Activated CD4-positive, alpha-beta memory T cell treated with anti-CD3 and anti-CD28 coated beads, Interleukin-2, amount 10 ng/mL, durations not matched to agents 7 days and 5 days (primary cell): ENCODE results near the gene COL9A3. TPM values are rescaled to one million over a fixed set of nuclear protein-coding genes. Genes with fewer than 3 reads are reported as not detected.

Source experiments
- CTCF ChIA-PET: fragments of 350-600 bp; sonication (Branson Sonifier 250); formaldehyde crosslinking; loops from one replicate; lab custom pipeline; 2021; ENCODE audit warnings: antibody characterized with exemption, inconsistent platforms; lab: Charles Lee
- POLR2A ChIA-PET: fragments of 350-600 bp; sonication (Branson Sonifier 250); formaldehyde crosslinking; loops from one replicate; lab custom pipeline; 2021; ENCODE audit warnings: antibody characterized with exemption; lab: Charles Lee
- DNase-seq: peaks from one replicate; pipeline ENCODE4 v3.0.0-alpha.2; 2020
- H3K27ac Mint-ChIP-seq: one replicate; pipeline ENCODE4 v1.8.0; 2021; ENCODE audit warnings: mild to moderate bottlenecking, mixed read lengths
- H3K27me3 Mint-ChIP-seq: one replicate; pipeline ENCODE4 v1.8.0; 2021; ENCODE audit warnings: mixed read lengths
- H3K36me3 Mint-ChIP-seq: one replicate; pipeline ENCODE4 v1.8.0; 2021; ENCODE audit warnings: low read depth, mixed read lengths
- H3K4me1 Mint-ChIP-seq: one replicate; pipeline ENCODE4 v1.8.0; 2021; ENCODE audit warnings: mixed read lengths
- H3K4me3 Mint-ChIP-seq: one replicate; pipeline ENCODE4 v1.8.0; 2021; ENCODE audit warnings: mild to moderate bottlenecking, mixed read lengths
- H3K9me3 Mint-ChIP-seq: one replicate; pipeline ENCODE4 v1.8.0; 2021; ENCODE audit warnings: mixed read lengths
- total RNA-seq, 2 experiments: library from RNA; stranded (reverse); gene quantifications; one replicate each; pipeline ENCODE4 v1.2.3, GENCODE V29; 2021

The COL9A3 gene
- total RNA-seq, 2 experiments from 2014 or later = not detected

- H3K27ac Mint-ChIP-seq = no peak overlapping the region
- H3K27me3 Mint-ChIP-seq = no peaks in the 10 kb centered on the region
- H3K4me3 Mint-ChIP-seq = no peak overlapping the region
- peaks cover 34% of the 10 kb centered on the region for H3K4me1 Mint-ChIP-seq
- CTCF ChIA-PET = interaction anchor here (0.6 kb wide), 1 partner anchor 218 kb away, joined by 3 read pairs; no protein-coding TSS in a partner anchor
- POLR2A ChIA-PET = no interaction called here
- H3K9me3 Mint-ChIP-seq = no peaks in the 10 kb centered on the region
- peaks cover 41% of the 10 kb centered on the region for H3K36me3 Mint-ChIP-seq
- DNase-seq = no peak
Measured at GRCh38 chr20:62801284-62802010, 15.4 kb upstream of the COL9A3 start.

GRCh38 chr20:62802026-62802712 lies 14.7 kb upstream of the COL9A3 start:
- CTCF ChIA-PET = no interaction called here
- H3K27me3 Mint-ChIP-seq = no peaks in the 10 kb centered on the region
- POLR2A ChIA-PET = no interaction called here

GRCh38 chr20:62804021-62804626 lies 12.7 kb upstream of the COL9A3 start:
- no peaks in the 10 kb centered on the region for H3K9me3 Mint-ChIP-seq
- peak overlapping the region; percentile 82 for H3K4me3 Mint-ChIP-seq

More at GRCh38 chr20:62802026-62802712, 14.7 kb upstream of the COL9A3 start:
- no peak for DNase-seq
- Mint-ChIP-seq H3K36me3 (peaks cover 46% of the 10 kb centered on the region), H3K4me1 (peaks cover 37% of the 10 kb centered on the region), H3K4me3 (no peak overlapping the region), H3K27ac (no peak overlapping the region), H3K9me3 (no peaks in the 10 kb centered on the region)

GRCh38 chr20:62804627-62805154 lies 12.2 kb upstream of the COL9A3 start, which contains the start of gene OGFR:
TSS of gene OGFR (plus strand) at chr20:62804835. CDS start at chr20:62804860, 25 bp downstream.
- Mint-ChIP-seq H3K27ac (peak within 1 kb of the TSS; percentile 91), H3K36me3 (peaks cover 42% of the 10 kb centered on the region), H3K9me3 (no peaks in the 10 kb centered on the region), H3K27me3 (no peaks in the 10 kb centered on the region), H3K4me3 (peak within 1 kb of the TSS; percentile 98), H3K4me1 (peaks cover 30% of the 10 kb centered on the region)
- POLR2A ChIA-PET = interaction anchor here (1.2 to 3.9 kb wide), 5 partner anchors 10 to 162 kb away, joined by 4 to 33 read pairs (median 7); partner anchors contain the start of genes MRGBP and SLCO4A1
- CTCF ChIA-PET = interaction anchor here (0.8 to 1.7 kb wide), 3 partner anchors 8 to 13 kb away, joined by 3 to 6 read pairs (median 3); partner anchors contain the start of gene MRGBP
- DNase-seq = peak; percentile 77

More at GRCh38 chr20:62804021-62804626, 12.7 kb upstream of the COL9A3 start:
- POLR2A ChIA-PET = interaction anchor here (1.2 to 3.9 kb wide), 5 partner anchors 9 to 162 kb away, joined by 4 to 33 read pairs (median 7); partner anchors contain the start of genes MRGBP and SLCO4A1
- peaks cover 32% of the 10 kb centered on the region for H3K4me1 Mint-ChIP-seq
- H3K36me3 Mint-ChIP-seq = peaks cover 42% of the 10 kb centered on the region
- H3K27me3 Mint-ChIP-seq = no peaks in the 10 kb centered on the region
- H3K27ac Mint-ChIP-seq = peak overlapping the region; percentile 88
- DNase-seq = peak; percentile 25
- CTCF ChIA-PET = interaction anchor here (0.8 to 1.7 kb wide), 3 partner anchors 8 to 12 kb away, joined by 3 to 6 read pairs (median 3); partner anchors contain the start of gene MRGBP

- Mint-ChIP-seq H3K27ac (peak overlapping the region; percentile 54), H3K4me3 (peak overlapping the region; percentile 82), H3K36me3 (peaks cover 37% of the 10 kb centered on the region), H3K4me1 (peaks cover 30% of the 10 kb centered on the region), H3K9me3 (no peaks in the 10 kb centered on the region), H3K27me3 (no peaks in the 10 kb centered on the region)
- CTCF ChIA-PET = interaction anchor here (0.8 to 1.6 kb wide), 3 partner anchors 9 to 13 kb away, joined by 3 read pairs; partner anchors contain the start of gene MRGBP
- POLR2A ChIA-PET = interaction anchor here (1.2 to 3.9 kb wide), 5 partner anchors 9 to 163 kb away, joined by 4 to 33 read pairs (median 7); partner anchors contain the start of genes MRGBP and SLCO4A1
- peak; percentile 29 for DNase-seq
Measured at GRCh38 chr20:62805155-62805710, 11.6 kb upstream of the COL9A3 start.

GRCh38 chr20:62805711-62806382 lies 11.0 kb upstream of the COL9A3 start:
- peak overlapping the region; percentile 54 for H3K27ac Mint-ChIP-seq
- H3K4me3 Mint-ChIP-seq = peak overlapping the region; percentile 82
- POLR2A ChIA-PET = interaction anchor here (1.2 to 3.9 kb wide), 5 partner anchors 9 to 163 kb away, joined by 3 to 33 read pairs (median 7); partner anchors contain the start of genes MRGBP and SLCO4A1
- H3K27me3 Mint-ChIP-seq = no peaks in the 10 kb centered on the region
- no peak for DNase-seq
- H3K9me3 Mint-ChIP-seq = no peaks in the 10 kb centered on the region
- H3K36me3 Mint-ChIP-seq = peaks cover 36% of the 10 kb centered on the region
- CTCF ChIA-PET = interaction anchor here (0.9 kb wide), 1 partner anchor 12 kb away, joined by 3 read pairs; no protein-coding TSS in a partner anchor
- H3K4me1 Mint-ChIP-seq = peaks cover 30% of the 10 kb centered on the region

- Mint-ChIP-seq H3K27ac (peak overlapping the region; percentile 54), H3K9me3 (no peaks in the 10 kb centered on the region), H3K36me3 (peaks cover 34% of the 10 kb centered on the region), H3K4me1 (peaks cover 30% of the 10 kb centered on the region), H3K4me3 (peak overlapping the region; percentile 82), H3K27me3 (no peaks in the 10 kb centered on the region)
- POLR2A ChIA-PET = interaction anchor here (1.4 to 3.9 kb wide), 3 partner anchors 11 to 164 kb away, joined by 3 to 33 read pairs (median 9); partner anchors contain the start of genes MRGBP and SLCO4A1
- DNase-seq = no peak
- CTCF ChIA-PET = no interaction called here
Measured at GRCh38 chr20:62806383-62807050, 10.3 kb upstream of the COL9A3 start.

- no peaks in the 10 kb centered on the region for H3K9me3 Mint-ChIP-seq
- H3K4me1 Mint-ChIP-seq = peaks cover 30% of the 10 kb centered on the region
- no peak for DNase-seq
- H3K27ac Mint-ChIP-seq = no peak overlapping the region
- H3K36me3 Mint-ChIP-seq = peaks cover 42% of the 10 kb centered on the region
- no peaks in the 10 kb centered on the region for H3K27me3 Mint-ChIP-seq
- CTCF ChIA-PET = interaction anchor here (0.8 to 2.5 kb wide), 9 partner anchors 11 to 308 kb away, joined by 3 to 24 read pairs (median 6); partner anchors contain the start of gene MRGBP
- POLR2A ChIA-PET = interaction anchor here (1.3 to 2.5 kb wide), 5 partner anchors 12 to 165 kb away, joined by 3 to 18 read pairs (median 3); partner anchors contain the start of genes MRGBP and SLCO4A1
- no peak overlapping the region for H3K4me3 Mint-ChIP-seq
Measured at GRCh38 chr20:62807444-62808210, 9.2 kb upstream of the COL9A3 start.

GRCh38 chr20:62808211-62808865 lies 8.5 kb upstream of the COL9A3 start:
- Mint-ChIP-seq H3K27me3 (no peaks in the 10 kb centered on the region), H3K4me1 (peaks cover 28% of the 10 kb centered on the region), H3K27ac (peak overlapping the region; percentile 52), H3K4me3 (no peak overlapping the region), H3K36me3 (peaks cover 44% of the 10 kb centered on the region), H3K9me3 (no peaks in the 10 kb centered on the region)
- peak; percentile 76 for DNase-seq
- ChIA-PET CTCF (interaction anchor here (0.7 to 2.5 kb wide), 13 partner anchors 10 to 399 kb away, joined by 3 to 24 read pairs (median 4); partner anchors contain the start of genes MRGBP and TCFL5), POLR2A (interaction anchor here (1.3 to 2.5 kb wide), 4 partner anchors 13 to 166 kb away, joined by 3 to 18 read pairs (median 4); partner anchors contain the start of genes MRGBP and SLCO4A1)
